ENCODE measurements around the gene SDR42E2. TPM values are rescaled to one million over a fixed set of nuclear protein-coding genes. Genes with fewer than 3 reads are reported as not detected.

SDR42E2 gene
- total and polyA plus RNA-seq, 10 of the 15 experiments (the other 5 are each of a cell fraction or from before 2014, with no cell fraction given) = 0.01 to 0.09 (median 0.08) TPM; not detected in 4

GRCh38 chr16:22190776-22191531 lies 28.6 kb downstream of the SDR42E2 start (continued):
- no peak for TF ChIP-seq PRDM15 (CRISPR knock-in tag; IDR thresholded peaks at IDR 0.05)
- no peak for TF ChIP-seq SMC3 (IDR thresholded peaks at IDR 0.05; ENCODE audit: borderline replicate concordance, low read length)
- TF ChIP-seq SMARCA5 (IDR thresholded peaks at IDR 0.05) = no peak
- no peak for TF ChIP-seq JUND (IDR thresholded peaks at IDR 0.05; ENCODE audit: low read depth, low read length)
- TF ChIP-seq ZNF687 (IDR thresholded peaks at IDR 0.05) = peak; percentile 96
- TF ChIP-seq PBX3 (IDR thresholded peaks at IDR 0.05; ENCODE audit: insufficient replicate concordance, low read depth, low read length) = no peak
- TF ChIP-seq ZZZ3 (IDR thresholded peaks at IDR 0.05; ENCODE audit: control insufficient read depth, insufficient read length, low read depth) = no peak
- TF ChIP-seq GABPA (IDR thresholded peaks at IDR 0.05; ENCODE audit: low read depth) = no peak
- no peak for TF ChIP-seq E2F4 (IDR thresholded peaks at IDR 0.05; ENCODE audit: low read depth, low read length)
- TF ChIP-seq TCF3 (IDR thresholded peaks at IDR 0.05; ENCODE audit: borderline replicate concordance, insufficient read depth, low read depth, low read length) = no peak
- TF ChIP-seq NR2C1 (IDR thresholded peaks at IDR 0.05) = no peak
- peak; percentile 73 for TF ChIP-seq POLR2AphosphoS5 (IDR thresholded peaks at IDR 0.05; ENCODE audit: low read length)
- no peak for TF ChIP-seq ZNF217 (IDR thresholded peaks at IDR 0.05)
- TF ChIP-seq ATF7 (IDR thresholded peaks at IDR 0.05; ENCODE audit: low read depth) = peak; percentile 61
- no peak for TF ChIP-seq MAX (IDR thresholded peaks at IDR 0.05; ENCODE audit: low read depth, low read length)
- no peak for TF ChIP-seq HDAC2 (IDR thresholded peaks at IDR 0.05)
- TF ChIP-seq CHD2 (IDR thresholded peaks at IDR 0.05; ENCODE audit: borderline replicate concordance, low read depth, low read length) = no peak
- no peak; the same call in 1 of the 2 replicates for TF ChIP-seq IKZF1 (conservative IDR thresholded peaks at IDR 0.05)
- no peak for TF ChIP-seq CBX5 (IDR thresholded peaks at IDR 0.05; ENCODE audit: low read depth)
- 0 out of 3 replicates have a peak, but pooled peaks have one; percentile 32 for TF ChIP-seq POU2F2 (IDR thresholded peaks at IDR 0.05; ENCODE audit: borderline replicate concordance, low read depth, low read length)
- peak; percentile 41; the same call in 1 of the 2 replicates for TF ChIP-seq BACH1 (IDR thresholded peaks at IDR 0.05; ENCODE audit: borderline replicate concordance)

Measured in GM12878 (cell line).